AG08395 (cell line): ENCODE measurements around the gene NCOA6.

ENCODE experiments used
- DNase-seq: peaks from one replicate; pipeline ENCODE4 v3.0.0; 2012; ENCODE audit warnings: mixed read lengths, low spot score

NCOA6 gene

GRCh38 chr20:34704177-34705007 is 121.1 kb downstream of the NCOA6 start, which contains the start of gene TP53INP2:
Gene TP53INP2 (plus strand): TSS chr20:34704344. CDS start chr20:34708740, 4,396 bp downstream.
- peak; percentile 91 for DNase-seq

- DNase-seq: no peak
Observed at GRCh38 chr20:34703424-34704176, 121.9 kb downstream of the NCOA6 start.

- no peak for DNase-seq
Observed at GRCh38 chr20:34703061-34703423, 122.4 kb downstream of the NCOA6 start.

DNA sequence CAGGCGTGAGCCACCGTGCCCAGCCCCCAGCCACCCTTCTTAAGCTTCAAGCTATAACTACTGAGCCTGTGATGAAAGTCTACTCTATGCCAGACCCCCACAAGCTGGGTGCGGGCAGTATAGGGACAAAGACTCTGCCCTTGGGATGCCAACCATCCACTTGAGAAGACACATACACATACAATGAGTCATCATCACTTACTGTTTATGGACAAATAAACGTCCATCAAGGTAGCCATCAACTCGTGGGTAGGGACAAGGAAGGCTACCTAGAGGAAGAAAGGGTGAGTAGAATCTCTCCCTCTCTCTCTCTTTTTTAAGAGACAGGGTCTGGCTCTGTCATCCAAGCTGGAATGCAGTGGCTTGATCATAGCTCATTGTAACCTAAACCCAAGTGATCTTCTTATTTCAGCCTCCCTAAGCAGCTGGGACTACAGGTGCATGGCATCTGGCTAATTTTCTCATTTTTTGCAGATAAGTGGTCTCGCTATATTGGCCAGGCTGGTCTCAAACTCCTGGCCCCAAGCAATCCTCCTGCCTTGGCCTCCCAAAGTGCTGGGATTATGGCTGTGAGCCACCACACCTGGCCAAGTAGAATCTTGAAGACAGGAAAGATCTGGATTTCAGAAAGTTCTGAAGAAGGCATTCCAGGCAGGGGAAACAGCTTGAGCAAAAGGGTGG is 123.9 kb downstream of the NCOA6 start:
- DNase-seq: no peak

DNA sequence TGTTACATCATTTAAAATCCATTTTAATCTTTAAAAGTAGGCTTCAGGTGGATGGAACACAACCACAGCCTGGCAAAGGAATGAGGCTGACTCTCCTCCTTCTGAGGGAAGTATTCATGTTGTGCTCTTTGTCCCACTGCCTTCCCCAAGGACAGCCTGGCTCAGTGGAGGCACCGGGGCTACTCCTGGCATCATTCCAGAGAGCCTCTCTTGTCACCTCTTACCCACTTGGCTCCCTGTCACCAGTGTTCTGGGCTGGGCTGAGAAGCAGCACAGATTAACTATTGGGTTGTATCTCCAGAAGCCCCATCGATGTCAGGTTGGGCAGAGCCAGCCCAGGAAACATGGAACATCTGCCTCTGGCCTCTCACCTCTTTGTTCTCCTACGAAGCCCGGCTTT is 132.0 kb downstream of the NCOA6 start:
- DNase-seq: no peak

DNA sequence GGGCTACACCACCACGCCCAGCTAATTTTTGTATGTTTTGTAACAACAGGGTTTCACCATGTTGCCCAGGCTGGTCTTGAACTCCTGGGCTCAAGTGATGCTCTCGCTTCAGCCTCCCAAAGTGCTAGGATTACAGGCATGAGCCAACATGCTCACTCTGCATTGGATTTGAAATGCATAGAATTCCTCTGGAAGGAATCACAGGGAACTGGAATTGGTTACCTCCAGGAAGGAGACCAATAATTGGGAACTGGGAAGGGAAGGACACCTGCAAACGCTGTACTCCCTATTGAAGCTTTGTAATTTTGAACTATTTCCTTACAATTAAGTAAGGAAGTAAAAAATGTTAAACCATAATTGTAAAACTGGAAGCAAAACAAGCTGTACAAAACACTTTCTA is 133.6 kb downstream of the NCOA6 start:
- DNase-seq: no peak

GRCh38 chr20:34689486-34689885 is 136.0 kb downstream of the NCOA6 start:
- DNase-seq: no peak

DNA sequence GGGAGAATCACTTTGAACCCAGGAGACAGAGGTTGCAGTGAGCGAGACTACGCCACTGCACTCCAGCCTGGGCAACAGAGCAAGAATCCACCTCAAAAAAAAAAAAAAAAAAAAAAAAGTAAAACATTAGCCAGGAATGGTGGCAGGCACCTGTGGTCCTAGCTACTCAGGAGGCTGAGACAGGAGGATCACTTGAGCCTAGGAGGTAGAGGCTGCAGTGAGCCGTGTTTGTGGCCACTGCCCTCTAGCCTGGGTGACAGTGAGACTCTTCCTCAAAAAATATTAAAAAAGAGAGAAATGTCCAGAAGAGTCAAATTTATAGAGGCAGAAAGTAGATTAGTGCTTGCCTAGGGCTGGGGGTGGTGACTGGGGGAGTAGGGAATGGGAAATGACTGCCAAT is 141.8 kb downstream of the NCOA6 start:
- no peak for DNase-seq

GRCh38 chr20:34680586-34681175 is 144.8 kb downstream of the NCOA6 start:
- no peak for DNase-seq

DNA sequence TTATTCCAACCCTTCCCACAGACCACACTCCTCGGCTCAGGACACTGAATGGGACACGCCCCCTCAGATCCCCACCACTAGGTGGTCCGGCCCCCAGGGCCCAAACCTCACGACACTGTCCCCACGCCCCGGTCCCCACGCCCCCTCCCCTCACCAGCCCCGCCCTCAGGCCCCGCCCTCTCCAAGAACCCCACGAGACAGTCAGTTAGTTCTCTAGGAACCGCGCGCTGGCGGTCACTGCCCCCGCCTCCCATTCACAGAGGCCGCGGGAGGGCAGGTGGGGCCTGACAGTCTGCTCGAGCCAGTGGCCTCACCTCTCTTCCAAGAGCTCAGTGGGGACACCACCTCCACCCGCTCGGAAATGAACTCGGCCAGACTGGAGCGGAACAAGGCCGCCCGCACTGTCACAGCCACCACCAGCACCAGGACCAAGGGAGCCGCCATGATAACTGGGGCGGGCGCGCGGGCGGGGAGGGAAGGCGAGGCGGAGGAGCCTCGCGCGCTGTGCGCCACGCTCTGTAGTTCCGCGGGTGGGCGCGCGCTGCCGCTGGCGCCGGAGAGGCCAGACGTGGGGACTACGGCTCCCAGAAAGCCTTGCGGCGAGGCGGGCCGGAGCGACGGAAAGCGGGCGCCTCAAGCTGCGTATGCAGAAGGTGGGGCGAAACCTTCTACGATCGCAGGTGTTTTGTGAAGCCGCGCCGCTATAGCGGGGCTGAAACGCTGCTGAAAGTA is 148.6 kb downstream of the NCOA6 start, which contains the start of gene PIGU:
PIGU (minus strand) TSS at position 451 of the 732 bp plus-strand sequence; CDS start at position 444, 7 bp downstream.
- DNase-seq: peak; percentile 95

- no peak for DNase-seq
Observed at GRCh38 chr20:34675993-34676641, 149.3 kb downstream of the NCOA6 start.

GRCh38 chr20:34675561-34675960 is 149.9 kb downstream of the NCOA6 start:
- no peak for DNase-seq

- no peak for DNase-seq
Observed at GRCh38 chr20:34673412-34673811, 152.0 kb downstream of the NCOA6 start.

GRCh38 chr20:34669094-34669493 is 156.4 kb downstream of the NCOA6 start:
- no peak for DNase-seq
